Bronchial epithelial cell (primary cell): ENCODE data around the gene LRRTM1. TPM values are rescaled to one million over a fixed set of nuclear protein-coding genes. Genes with fewer than 3 reads are reported as not detected.

ENCODE experiments used
- DNase-seq: peaks from one replicate; pipeline ENCODE4 v3.0.0-alpha.2; 2010; ENCODE audit warnings: low read depth
- FAIRE-seq: peaks from 2 replicates; lab custom pipeline; 2011; peaks lifted over from hg19 to GRCh38; lab: Jason Lieb, UNC
- H3K27me3 ChIP-seq: 2 replicates; pipeline ENCODE4 v1.5.1; 2011; ENCODE audit warnings: low read length; ENCODE audit not compliant: control insufficient read depth, insufficient read depth
- H3K36me3 ChIP-seq: 2 replicates; pipeline ENCODE4 v1.5.1; 2011; ENCODE audit warnings: low read length; ENCODE audit not compliant: control insufficient read depth, insufficient read depth
- H3K4me3 ChIP-seq: 2 replicates; pipeline ENCODE4 v1.5.1; 2011; ENCODE audit warnings: mild to moderate bottlenecking, low read depth, low read length, control low read depth
- CTCF ChIP-seq: IDR thresholded peaks from 2 replicates; pipeline ENCODE4 v1.5.1; 2011; ENCODE audit warnings: mild to moderate bottlenecking, moderate library complexity, low read length, control low read depth, inconsistent platforms; ENCODE audit not compliant: insufficient read depth, severe bottlenecking
- total RNA-seq: library from RNA; depleted of rRNA; stranded (reverse); fragments of >200 nt; gene quantifications from 2 replicates; pipeline ENCODE4 v1.2.1, GENCODE V29; 2014

The LRRTM1 gene
- total RNA-seq, 1 donor from 2014 or later = not detected

DNA sequence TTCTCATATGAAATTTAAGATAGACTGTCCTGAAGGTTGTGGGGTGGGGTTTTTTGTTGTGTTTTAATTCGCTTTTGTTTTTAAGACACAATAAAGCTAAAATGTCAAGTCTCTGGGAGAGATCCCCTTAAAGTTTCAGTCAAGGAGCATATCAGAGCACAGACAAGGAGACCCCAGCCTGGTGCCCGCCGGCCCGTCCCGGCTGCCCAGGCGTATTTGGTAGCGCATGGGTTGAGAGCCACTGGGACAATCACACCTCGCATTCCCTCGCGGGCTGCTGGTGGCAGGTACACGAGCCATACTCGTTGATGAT lies 2.6 kb downstream of the LRRTM1 start:
- peaks cover 22% of the 10 kb centered on the region for H3K27me3 ChIP-seq
- no peaks in the 10 kb centered on the region for H3K36me3 ChIP-seq
- no peak for DNase-seq
- no peak for FAIRE-seq
- no peak overlapping the region for H3K4me3 ChIP-seq
- no peak for TF ChIP-seq CTCF

DNA sequence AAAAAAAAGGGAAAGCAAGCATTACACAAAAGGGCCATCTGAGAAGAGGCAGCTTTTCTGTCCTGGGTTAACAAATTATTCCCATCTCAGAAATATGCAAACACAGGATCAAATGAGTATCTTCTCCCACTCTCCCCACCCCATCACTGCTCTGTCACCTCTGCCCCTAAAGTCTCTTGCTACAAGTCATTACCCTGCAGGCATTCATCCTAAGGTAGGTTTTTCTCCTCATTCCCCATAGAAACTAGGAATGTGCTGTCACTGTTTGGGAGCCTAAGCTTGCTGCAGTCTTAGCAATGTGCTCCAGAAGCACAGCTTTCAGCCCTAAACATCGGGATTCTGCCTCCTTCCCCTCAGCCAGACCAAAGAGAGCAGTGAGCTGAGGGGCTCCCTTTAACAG lies 3.6 kb downstream of the LRRTM1 start:
- TF ChIP-seq CTCF = no peak
- no peak for DNase-seq
- Histone ChIP-seq H3K27me3 (peaks cover 22% of the 10 kb centered on the region), H3K4me3 (no peak overlapping the region), H3K36me3 (no peaks in the 10 kb centered on the region)
- FAIRE-seq = no peak

DNA sequence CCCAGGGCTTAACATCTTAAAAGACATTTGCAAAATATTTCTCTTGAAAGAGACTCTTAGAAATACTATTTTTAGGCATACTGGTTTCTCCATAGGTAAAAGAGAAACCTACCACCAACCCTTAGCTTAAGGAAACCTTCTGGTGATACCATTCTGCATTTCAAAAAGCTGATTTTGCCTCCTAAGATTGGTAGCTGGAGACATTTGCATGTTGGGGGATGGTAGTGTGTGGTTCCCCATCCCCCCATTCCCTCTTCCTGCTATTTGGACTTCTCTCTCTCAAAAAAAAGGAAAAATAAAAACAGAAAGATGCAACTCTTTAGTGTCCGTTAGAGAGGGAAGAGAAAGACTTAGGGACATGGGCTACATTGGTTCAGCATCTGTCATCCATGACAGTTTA lies 4.2 kb downstream of the LRRTM1 start:
- no peak for TF ChIP-seq CTCF
- FAIRE-seq (no peak), DNase-seq (no peak)
- Histone ChIP-seq H3K27me3 (peaks cover 22% of the 10 kb centered on the region), H3K4me3 (no peak overlapping the region), H3K36me3 (no peaks in the 10 kb centered on the region)

- DNase-seq (no peak), FAIRE-seq (no peak)
- Histone ChIP-seq H3K4me3 (no peak overlapping the region), H3K36me3 (no peaks in the 10 kb centered on the region), H3K27me3 (peaks cover 22% of the 10 kb centered on the region)
- TF ChIP-seq CTCF = no peak
Observed at GRCh38 chr2:80299661-80300060, 4.9 kb downstream of the LRRTM1 start.

DNA sequence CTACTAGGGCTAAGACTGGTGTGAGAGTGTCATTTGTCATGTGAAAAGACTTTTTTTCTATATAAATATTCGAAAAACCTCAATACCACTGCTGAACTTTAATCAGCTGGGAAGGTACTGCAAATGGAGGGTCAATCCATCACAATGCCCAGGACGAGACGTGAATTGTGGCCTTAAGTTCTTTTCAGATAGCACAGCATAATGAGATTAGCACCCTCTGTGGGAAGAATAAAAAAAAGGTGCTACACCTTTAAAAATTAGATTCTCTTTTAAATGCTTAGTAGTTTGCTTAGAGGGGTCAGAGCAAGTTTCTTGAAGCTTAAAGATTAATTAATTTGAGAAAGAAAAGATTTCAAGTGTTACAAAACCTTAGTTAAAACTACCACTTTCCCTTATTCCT lies 5.6 kb downstream of the LRRTM1 start:
- DNase-seq (no peak), FAIRE-seq (no peak)
- Histone ChIP-seq H3K4me3 (no peak overlapping the region), H3K27me3 (peaks cover 21% of the 10 kb centered on the region), H3K36me3 (no peaks in the 10 kb centered on the region)
- TF ChIP-seq CTCF = no peak

- DNase-seq = no peak
- no peak for TF ChIP-seq CTCF
- no peak for FAIRE-seq
- Histone ChIP-seq H3K36me3 (no peaks in the 10 kb centered on the region), H3K4me3 (no peak overlapping the region), H3K27me3 (no peaks in the 10 kb centered on the region)
Observed at GRCh38 chr2:80293039-80293438, 11.5 kb downstream of the LRRTM1 start.
